ENCODE data around the gene ZNF80. TPM values are rescaled to one million over a fixed set of nuclear protein-coding genes. Genes with fewer than 3 reads are reported as not detected.

The ZNF80 gene
- total and polyA plus RNA-seq, 7 experiments from 2014 or later = 0.27 to 0.65 (median 0.60) TPM; not detected in 1

DNA sequence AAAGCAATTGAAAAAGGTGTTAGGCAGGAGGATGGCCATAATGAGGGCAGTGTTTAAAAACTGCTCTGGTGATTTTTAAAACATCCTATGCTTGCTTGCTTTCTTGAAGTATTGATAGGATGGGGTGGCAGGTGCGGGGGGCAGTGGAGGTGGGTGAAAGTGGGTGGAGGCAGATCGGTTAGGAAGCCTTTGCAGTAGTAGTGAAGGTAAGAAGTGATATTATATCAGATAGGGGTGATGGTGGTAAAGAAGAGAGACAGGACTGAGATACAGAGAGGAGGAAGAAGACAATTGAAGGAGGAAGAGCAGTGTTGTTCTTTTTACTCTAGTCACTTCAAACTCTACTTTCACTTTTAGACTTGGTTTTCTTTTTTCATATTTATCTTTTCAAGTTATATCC, 11.1 kb downstream of the ZNF80 start:
- peak overlapping the region; percentile 58 to 84 (median 78) for H3K4me3 Mint-ChIP-seq
- peaks cover 0 to 2% (median 0%) of the 10 kb centered on the region in 5 donors for H3K27me3 Mint-ChIP-seq
- Histone ChIP-seq H3K9me3 (ENCODE audit: control insufficient read depth in 2 of 3, low read length in 3 of 3) (peaks cover 10 to 17% (median 10%) of the 10 kb centered on the region in 3 experiments), H3K4me1 (ENCODE audit: control insufficient read depth in 2 of 2, insufficient read depth in 2 of 2, low read length in 2 of 2) (peaks cover 48 to 83% of the 10 kb centered on the region in 2 donors), H3K36me3 (ENCODE audit: control insufficient read depth in 2 of 3, insufficient read depth in 3 of 3, low read length in 3 of 3) (peaks cover 0 to 4% (median 0%) of the 10 kb centered on the region in 3 experiments), H3K27me3 (ENCODE audit: control insufficient read depth in 2 of 2, insufficient read depth in 2 of 2, low read length in 2 of 2) (no peaks in the 10 kb centered on the region), H3K27ac (ENCODE audit: low read depth, low read length) (peak overlapping the region; percentile 59), H3K4me3 (ENCODE audit: low read length) (peak overlapping the region; percentile 7)
- peak in 1 of 9 donors; percentile 10 for DNase-seq
- ChIA-PET POLR2A (interaction anchor here (0.6 to 8.5 kb wide), 3 partner anchors 11 to 304 kb away, joined by 3 to 132 read pairs (median 3); no protein-coding TSS in a partner anchor), CTCF (interaction anchor here (2.0 kb wide), 1 partner anchor 12 kb away, joined by 12 read pairs; no protein-coding TSS in a partner anchor)
- H3K4me1 Mint-ChIP-seq = peaks cover 49 to 86% (median 71%) of the 10 kb centered on the region in 7 donors
- no peak for ATAC-seq
- peaks cover 4 to 26% (median 12%) of the 10 kb centered on the region in 11 donors for H3K9me3 Mint-ChIP-seq
- intact Hi-C loops (cut with micrococcal nuclease) = no loop called here
- peak overlapping the region; percentile 88 to 99 (median 95) for H3K27ac Mint-ChIP-seq
- peaks cover 4 to 33% (median 14%) of the 10 kb centered on the region in 5 donors for H3K36me3 Mint-ChIP-seq

DNA sequence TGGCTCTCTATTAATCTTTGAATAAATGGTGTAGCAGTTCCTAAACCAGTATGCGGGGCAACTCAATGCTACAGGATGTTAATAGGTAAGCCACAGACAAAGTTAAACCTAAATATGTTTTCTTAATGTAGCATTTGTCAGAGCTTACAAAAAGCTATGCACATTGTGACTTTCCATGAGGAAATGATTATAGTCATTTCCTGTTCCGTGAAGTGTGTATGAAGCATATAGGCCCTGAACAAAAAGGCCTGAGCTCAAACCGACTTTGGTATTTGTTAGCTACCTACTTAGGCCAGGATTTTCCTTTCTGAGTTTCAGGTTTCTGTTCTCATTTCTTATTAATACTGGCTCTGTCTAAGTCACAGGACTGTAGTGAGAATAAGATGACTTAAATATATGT, 14.2 kb downstream of the ZNF80 start:
- Mint-ChIP-seq H3K27ac (peak overlapping the region; percentile 71 to 97 (median 87)), H3K9me3 (peaks cover 4 to 26% (median 12%) of the 10 kb centered on the region in 11 donors), H3K36me3 (peaks cover 4 to 36% (median 14%) of the 10 kb centered on the region in 5 donors), H3K4me3 (peak overlapping the region in 5 of 10 donors; percentile 2 to 51 (median 36)), H3K27me3 (no peaks in the 10 kb centered on the region), H3K4me1 (peaks cover 41 to 77% (median 66%) of the 10 kb centered on the region in 7 donors)
- peaks cover 0 to 4% (median 0%) of the 10 kb centered on the region in 3 experiments for H3K36me3 ChIP-seq (ENCODE audit: control insufficient read depth in 2 of 3, insufficient read depth in 3 of 3, low read length in 3 of 3)
- ChIA-PET POLR2A (interaction anchor here (1.0 to 8.5 kb wide), 4 partner anchors 7 to 62 kb away, joined by 3 to 132 read pairs (median 16); no protein-coding TSS in a partner anchor), CTCF (interaction anchor here (1.9 kb wide), 1 partner anchor 10 kb away, joined by 14 read pairs; no protein-coding TSS in a partner anchor)
- H3K27ac ChIP-seq (ENCODE audit: low read depth, low read length) = peak overlapping the region; percentile 40
- H3K4me1 ChIP-seq (ENCODE audit: control insufficient read depth in 2 of 2, insufficient read depth in 2 of 2, low read length in 2 of 2) = peaks cover 43 to 98% of the 10 kb centered on the region in 2 donors
- ATAC-seq (peak; percentile 70), DNase-seq (peak in 7 of 9 donors; percentile 34 to 65 (median 50))
- intact Hi-C loops (cut with micrococcal nuclease) = loop anchor here (1.0 to 5.0 kb wide), 4 partner anchors 8 to 104 kb away; no protein-coding TSS in a partner anchor
- no peak overlapping the region for H3K4me3 ChIP-seq (ENCODE audit: low read length)
- no peaks in the 10 kb centered on the region for H3K27me3 ChIP-seq (ENCODE audit: control insufficient read depth in 2 of 2, insufficient read depth in 2 of 2, low read length in 2 of 2)
- H3K9me3 ChIP-seq (ENCODE audit: control insufficient read depth in 2 of 3, low read length in 3 of 3) = peaks cover 10 to 17% (median 10%) of the 10 kb centered on the region in 3 experiments

GRCh38 chr3:114221881-114222264, 15.5 kb downstream of the ZNF80 start:
- peaks cover 0 to 4% (median 0%) of the 10 kb centered on the region in 3 experiments for H3K36me3 ChIP-seq (ENCODE audit: control insufficient read depth in 2 of 3, insufficient read depth in 3 of 3, low read length in 3 of 3)
- no peaks in the 10 kb centered on the region for H3K27me3 Mint-ChIP-seq
- H3K27ac Mint-ChIP-seq = peak overlapping the region in 8 of 9 donors; percentile 0 to 97 (median 80)
- peaks cover 43 to 98% of the 10 kb centered on the region in 2 donors for H3K4me1 ChIP-seq (ENCODE audit: control insufficient read depth in 2 of 2, insufficient read depth in 2 of 2, low read length in 2 of 2)
- intact Hi-C loops (cut with micrococcal nuclease) = loop anchor here in 1 of 2 donors (5.0 kb wide), 1 partner anchor 105 kb away; no protein-coding TSS in a partner anchor
- H3K27me3 ChIP-seq (ENCODE audit: control insufficient read depth in 2 of 2, insufficient read depth in 2 of 2, low read length in 2 of 2) = no peaks in the 10 kb centered on the region
- H3K4me3 ChIP-seq (ENCODE audit: low read length) = no peak overlapping the region
- ATAC-seq (no peak), DNase-seq (no peak)
- peaks cover 10 to 17% (median 10%) of the 10 kb centered on the region in 3 experiments for H3K9me3 ChIP-seq (ENCODE audit: control insufficient read depth in 2 of 3, low read length in 3 of 3)
- ChIA-PET CTCF (interaction anchor here (0.8 to 1.9 kb wide), 3 partner anchors 8 to 197 kb away, joined by 3 to 14 read pairs (median 4); no protein-coding TSS in a partner anchor), POLR2A (interaction anchor here (1.6 to 8.5 kb wide), 2 partner anchors 6 to 9 kb away, joined by 4 to 132 read pairs; no protein-coding TSS in a partner anchor)
- peaks cover 4 to 26% (median 12%) of the 10 kb centered on the region in 11 donors for H3K9me3 Mint-ChIP-seq
- no peak overlapping the region for H3K27ac ChIP-seq (ENCODE audit: low read depth, low read length)
- H3K36me3 Mint-ChIP-seq = peaks cover 4 to 34% (median 14%) of the 10 kb centered on the region in 5 donors
- peak overlapping the region in 1 of 10 donors; percentile 61 for H3K4me3 Mint-ChIP-seq
- peaks cover 42 to 65% (median 61%) of the 10 kb centered on the region in 7 donors for H3K4me1 Mint-ChIP-seq

DNA sequence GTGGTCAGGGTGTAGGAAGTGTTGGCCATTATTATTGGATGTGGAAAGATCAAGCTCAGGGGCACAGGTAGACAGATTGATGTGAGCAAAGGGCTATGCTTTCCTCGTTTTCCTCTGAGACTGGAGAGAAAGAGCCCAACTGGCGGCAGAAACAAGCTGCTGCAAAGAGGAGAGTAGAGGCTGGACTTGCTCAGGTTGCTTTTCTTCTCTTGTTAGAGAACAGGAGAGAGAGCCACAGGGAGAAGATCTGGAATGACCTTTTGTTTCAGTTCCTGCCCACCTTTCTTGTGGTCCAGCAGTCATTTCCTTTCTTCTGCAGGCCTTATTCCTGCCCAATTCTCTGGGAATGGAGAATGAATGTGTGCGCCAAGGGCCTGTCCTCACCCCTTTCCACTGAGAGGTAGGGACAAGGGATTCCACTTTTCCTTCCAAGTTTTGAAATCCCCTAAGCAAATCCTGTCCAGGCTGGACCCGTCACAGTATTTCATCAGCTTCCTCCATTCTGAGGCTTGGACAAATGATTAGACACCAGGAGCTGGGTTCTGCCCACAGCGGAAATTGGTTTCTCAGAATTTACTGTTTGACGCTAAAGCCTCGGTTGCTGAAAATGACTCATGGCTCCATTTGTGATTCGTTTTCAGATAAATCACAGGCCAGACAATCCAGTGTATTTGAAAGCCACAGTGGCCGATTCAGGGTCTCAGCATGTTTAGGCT, 16.1 kb downstream of the ZNF80 start:
- Mint-ChIP-seq H3K4me3 (peak overlapping the region in 1 of 10 donors; percentile 61), H3K9me3 (peaks cover 4 to 26% (median 10%) of the 10 kb centered on the region in 11 donors), H3K36me3 (peaks cover 4 to 31% (median 14%) of the 10 kb centered on the region in 5 donors), H3K4me1 (peaks cover 39 to 60% (median 56%) of the 10 kb centered on the region in 7 donors), H3K27me3 (no peaks in the 10 kb centered on the region), H3K27ac (peak overlapping the region in 6 of 9 donors; percentile 28 to 97 (median 84))
- intact Hi-C loops (cut with micrococcal nuclease) = loop anchor here in 1 of 2 donors (5.0 kb wide), 1 partner anchor 106 kb away; no protein-coding TSS in a partner anchor
- Histone ChIP-seq H3K27me3 (ENCODE audit: control insufficient read depth in 2 of 2, insufficient read depth in 2 of 2, low read length in 2 of 2) (no peaks in the 10 kb centered on the region), H3K4me3 (ENCODE audit: low read length) (no peak overlapping the region), H3K4me1 (ENCODE audit: control insufficient read depth in 2 of 2, insufficient read depth in 2 of 2, low read length in 2 of 2) (peaks cover 43 to 98% of the 10 kb centered on the region in 2 donors), H3K27ac (ENCODE audit: low read depth, low read length) (no peak overlapping the region), H3K36me3 (ENCODE audit: control insufficient read depth in 2 of 3, insufficient read depth in 3 of 3, low read length in 3 of 3) (peaks cover 0 to 4% (median 0%) of the 10 kb centered on the region in 3 experiments), H3K9me3 (ENCODE audit: control insufficient read depth in 2 of 3, low read length in 3 of 3) (peaks cover 10 to 17% (median 10%) of the 10 kb centered on the region in 3 experiments)
- ATAC-seq = peak; percentile 48
- peak in 1 of 9 donors; percentile 35 for DNase-seq
- ChIA-PET CTCF (interaction anchor here (0.8 to 1.9 kb wide), 3 partner anchors 8 to 197 kb away, joined by 3 to 14 read pairs (median 4); no protein-coding TSS in a partner anchor), POLR2A (interaction anchor here (1.6 to 8.5 kb wide), 2 partner anchors 6 to 10 kb away, joined by 4 to 132 read pairs; no protein-coding TSS in a partner anchor)

- intact Hi-C loops (cut with micrococcal nuclease) = loop anchor here (5.0 to 10.0 kb wide), 5 partner anchors 108 to 1595 kb away; partner anchors contain the start of gene SIDT1 (in 2 of the 2)
- no peaks in the 10 kb centered on the region for H3K27me3 Mint-ChIP-seq
- Histone ChIP-seq H3K27me3 (ENCODE audit: control insufficient read depth in 2 of 2, insufficient read depth in 2 of 2, low read length in 2 of 2) (no peaks in the 10 kb centered on the region), H3K4me3 (ENCODE audit: low read length) (no peak overlapping the region), H3K4me1 (ENCODE audit: control insufficient read depth in 2 of 2, insufficient read depth in 2 of 2, low read length in 2 of 2) (peaks cover 48 to 98% of the 10 kb centered on the region in 2 donors), H3K9me3 (ENCODE audit: control insufficient read depth in 2 of 3, low read length in 3 of 3) (peaks cover 3% of the 10 kb centered on the region in 3 experiments), H3K27ac (ENCODE audit: low read depth, low read length) (no peak overlapping the region), H3K36me3 (ENCODE audit: control insufficient read depth in 2 of 3, insufficient read depth in 3 of 3, low read length in 3 of 3) (no peaks in the 10 kb centered on the region)
- DNase-seq (no peak), ATAC-seq (no peak)
- H3K9me3 Mint-ChIP-seq = peaks cover 3 to 15% (median 6%) of the 10 kb centered on the region in 11 donors
- POLR2A ChIA-PET = interaction anchor here (0.7 kb wide), 1 partner anchor 11 kb away, joined by 3 read pairs; no protein-coding TSS in a partner anchor
- H3K36me3 Mint-ChIP-seq = peaks cover 4 to 16% (median 5%) of the 10 kb centered on the region in 5 donors
- peak overlapping the region in 3 of 9 donors; percentile 25 to 38 (median 34) for H3K27ac Mint-ChIP-seq
- peaks cover 31 to 44% (median 42%) of the 10 kb centered on the region in 7 donors for H3K4me1 Mint-ChIP-seq
- H3K4me3 Mint-ChIP-seq = no peak overlapping the region
- CTCF ChIA-PET = no interaction called here
Observed at GRCh38 chr3:114219741-114220140, 17.6 kb downstream of the ZNF80 start.

Data from naive thymus-derived CD4-positive, alpha-beta T cell (primary cell).